HG02970 (cell line): ENCODE measurements around the gene THBS2.
"Not testable (repeated sequence)": the region's sequence is repeated elsewhere in the genome, so short reads cannot be mapped to it uniquely, and the experiment has no call there.

Experiments used
- ATAC-seq: cut with Tn5 transposase; IDR thresholded peaks from one replicate; pipeline ENCODE4 v1.9.1; 2021; ENCODE audit warnings: mild to moderate bottlenecking, moderate library complexity, moderate number of reproducible peaks; ENCODE audit not compliant: unreplicated experiment, low FRiP score

Gene THBS2

GRCh38 chr6:169233181-169233580 lies 20.5 kb downstream of the THBS2 start:
- ATAC-seq: no peak

- ATAC-seq: no peak
These were observed 21.1 kb downstream of the THBS2 start for GRCh38 chr6:169232507-169232931.

GRCh38 chr6:169231790-169232506 lies 21.7 kb downstream of the THBS2 start:
- no peak for ATAC-seq

- ATAC-seq: no peak
These were observed 22.5 kb downstream of the THBS2 start for GRCh38 chr6:169230946-169231789.

GRCh38 chr6:169230322-169230665 lies 23.4 kb downstream of the THBS2 start:
- no peak for ATAC-seq

GRCh38 chr6:169229615-169230321 lies 23.9 kb downstream of the THBS2 start:
- no peak for ATAC-seq

GRCh38 chr6:169227116-169227515 lies 26.5 kb downstream of the THBS2 start:
- ATAC-seq: no peak

- ATAC-seq: no peak
These were observed 27.8 kb downstream of the THBS2 start for GRCh38 chr6:169225887-169226286.

GRCh38 chr6:169225131-169225576 lies 28.5 kb downstream of the THBS2 start:
- no peak for ATAC-seq

- no peak for ATAC-seq
These were observed 28.9 kb downstream of the THBS2 start for GRCh38 chr6:169224716-169225115.

GRCh38 chr6:169224185-169224695 lies 29.4 kb downstream of the THBS2 start:
- no peak for ATAC-seq

GRCh38 chr6:169223006-169223405 lies 30.6 kb downstream of the THBS2 start:
- no peak for ATAC-seq

GRCh38 chr6:169222126-169222525 lies 31.5 kb downstream of the THBS2 start:
- no peak for ATAC-seq

- no peak for ATAC-seq
These were observed 32.4 kb downstream of the THBS2 start for GRCh38 chr6:169221264-169221663.

GRCh38 chr6:169220068-169220964 lies 33.3 kb downstream of the THBS2 start:
- ATAC-seq: no peak

- ATAC-seq: no peak
These were observed 35.7 kb downstream of the THBS2 start for GRCh38 chr6:169217972-169218371.

GRCh38 chr6:169216830-169217229 lies 36.8 kb downstream of the THBS2 start:
- no peak for ATAC-seq

- no peak for ATAC-seq
These were observed 38.4 kb downstream of the THBS2 start for GRCh38 chr6:169215201-169215681.

- not testable (repeated sequence) for ATAC-seq
These were observed 38.9 kb downstream of the THBS2 start for GRCh38 chr6:169214789-169215188.
